AG04449 (cell line): ENCODE results near the gene CCNI.

Experiments used
- CTCF ChIA-PET: fragments of 350-600 bp; formaldehyde crosslinking; extraction: SDS; loops from one replicate; lab custom pipeline; 2021; ENCODE audit warnings: antibody characterized with exemption; lab: Yijun Ruan, JAX
- POLR2A ChIA-PET: fragments of 400-600, 350-600 bp; formaldehyde crosslinking; extraction: SDS; loops from one replicate; lab custom pipeline; 2020; ENCODE audit warnings: antibody characterized with exemption, inconsistent platforms; lab: Yijun Ruan, JAX
- DNase-seq: peaks from one replicate; pipeline ENCODE4 v3.0.0-alpha.2; 2010; ENCODE audit warnings: low read depth, low spot score
- H3K4me3 ChIP-seq: 2 replicates; pipeline ENCODE4 v1.5.1; 2011; ENCODE audit warnings: low read depth, mild to moderate bottlenecking, control low read depth, low read length
- CTCF ChIP-seq: IDR thresholded peaks from one replicate; pipeline ENCODE4 v1.5.1; 2011; ENCODE audit warnings: mild to moderate bottlenecking, moderate library complexity, low read length, control low read depth, inconsistent platforms; ENCODE audit not compliant: insufficient read depth; ENCODE audit errors: missing control alignments

CCNI gene

DNA sequence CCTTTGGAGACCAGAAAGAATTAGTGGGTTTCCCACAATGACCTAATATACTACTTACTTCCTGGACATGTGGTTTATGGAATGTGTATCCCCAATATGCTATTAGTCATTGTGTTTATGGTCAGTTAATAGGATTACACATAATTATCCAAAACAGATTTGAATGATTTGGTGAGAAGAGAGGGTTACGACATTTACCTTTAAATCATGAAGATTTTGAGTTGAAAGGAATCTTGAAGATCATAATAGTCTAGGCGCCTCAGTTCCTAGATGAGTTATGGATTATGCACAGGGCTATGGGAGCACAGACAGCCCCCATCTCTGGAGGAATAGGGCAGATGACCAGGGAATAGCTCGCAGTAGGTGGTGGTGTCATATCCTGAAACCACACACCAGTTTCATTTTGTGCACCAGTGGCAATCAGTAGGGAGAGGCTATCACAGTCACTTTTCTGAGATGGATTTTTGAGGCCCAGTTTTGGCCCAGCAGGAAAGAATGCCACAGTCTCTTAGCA, 64.9 kb downstream of the CCNI start:
- no peak for TF ChIP-seq CTCF
- CTCF ChIA-PET = interaction anchor here (1.4 kb wide), 1 partner anchor 16 kb away, joined by 4 read pairs; no protein-coding TSS in a partner anchor
- no peak overlapping the region for H3K4me3 ChIP-seq
- POLR2A ChIA-PET = no interaction called here
- DNase-seq = no peak

DNA sequence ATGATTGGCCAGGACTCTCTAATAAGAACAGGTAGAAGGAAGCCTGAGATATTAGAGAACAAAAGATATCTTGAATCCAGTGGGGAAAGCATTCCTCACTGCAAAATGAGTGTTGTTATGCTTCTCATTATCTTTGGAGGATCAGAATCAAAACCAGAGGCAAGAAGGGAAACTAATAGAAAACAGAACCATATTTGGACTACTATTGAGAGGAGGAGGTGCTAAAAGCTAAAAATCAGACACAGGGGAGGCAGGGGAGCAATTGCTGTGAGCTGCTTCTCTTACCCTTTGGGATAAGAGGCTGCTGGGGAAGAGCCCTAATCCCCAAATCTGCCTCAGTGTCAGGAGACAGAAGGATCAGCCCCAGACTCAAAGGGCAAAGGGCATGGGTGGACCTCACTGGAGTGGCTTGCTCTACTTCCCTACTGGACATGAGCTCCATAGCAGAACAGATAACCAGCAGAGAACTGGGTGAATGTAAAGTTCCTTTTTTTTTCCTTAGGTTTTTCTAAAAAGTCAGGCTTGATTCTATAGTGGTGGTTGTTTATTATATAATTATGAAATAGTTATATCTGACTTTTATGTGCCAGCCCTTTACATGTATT, 66.2 kb downstream of the CCNI start:
- CTCF ChIA-PET = interaction anchor here (0.9 to 1.4 kb wide), 2 partner anchors 11 to 15 kb away, joined by 3 to 4 read pairs; no protein-coding TSS in a partner anchor
- no peak for DNase-seq
- no peak overlapping the region for H3K4me3 ChIP-seq
- POLR2A ChIA-PET = interaction anchor here (0.9 kb wide), 1 partner anchor 19 kb away, joined by 3 read pairs; no protein-coding TSS in a partner anchor
- no peak for TF ChIP-seq CTCF

- no peak for TF ChIP-seq CTCF
- no peak overlapping the region for H3K4me3 ChIP-seq
- CTCF ChIA-PET = interaction anchor here (1.2 to 2.3 kb wide), 3 partner anchors 12 to 38 kb away, joined by 3 to 7 read pairs (median 5); no protein-coding TSS in a partner anchor
- POLR2A ChIA-PET = interaction anchor here (0.9 to 1.6 kb wide), 2 partner anchors 20 to 58 kb away, joined by 4 to 7 read pairs; partner anchors contain the start of gene SEPTIN11
- no peak for DNase-seq
These were observed 68.2 kb downstream of the CCNI start for GRCh38 chr4:77007358-77008230.

- no peak for DNase-seq
- no peak for TF ChIP-seq CTCF
- CTCF ChIA-PET = interaction anchor here (1.8 to 2.3 kb wide), 2 partner anchors 11 to 38 kb away, joined by 5 to 7 read pairs; no protein-coding TSS in a partner anchor
- no peak overlapping the region for H3K4me3 ChIP-seq
- POLR2A ChIA-PET = interaction anchor here (0.9 to 1.6 kb wide), 2 partner anchors 19 to 57 kb away, joined by 4 to 7 read pairs; partner anchors contain the start of gene SEPTIN11
These were observed 68.9 kb downstream of the CCNI start for GRCh38 chr4:77006753-77007353.

DNA sequence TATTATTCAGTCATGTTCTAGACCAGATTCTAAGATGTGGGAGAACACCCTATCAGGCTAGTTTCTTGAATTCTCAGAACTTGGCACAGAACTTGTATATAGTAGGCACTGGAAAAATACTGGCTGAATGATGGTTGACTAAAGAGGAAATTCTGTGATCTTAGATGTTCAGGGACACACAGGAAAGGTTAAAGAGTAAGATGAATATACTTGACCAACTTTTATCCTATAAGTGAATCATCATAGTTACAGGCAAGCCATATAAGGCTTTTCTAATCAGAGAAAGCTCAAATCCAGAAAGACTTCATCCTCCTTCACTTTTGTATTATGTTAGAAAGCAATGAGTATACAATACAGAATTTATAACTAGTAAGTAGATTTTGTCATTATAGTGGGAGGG, 72.4 kb downstream of the CCNI start:
- ChIA-PET CTCF (no interaction called here), POLR2A (interaction anchor here (1.5 kb wide), 1 partner anchor 10 kb away, joined by 3 read pairs; no protein-coding TSS in a partner anchor)
- no peak overlapping the region for H3K4me3 ChIP-seq
- TF ChIP-seq CTCF = no peak
- DNase-seq = no peak
